Measurements from ENCODE around the gene VTI1A. TPM values are rescaled to one million over a fixed set of nuclear protein-coding genes. Genes with fewer than 3 reads are reported as not detected.

Gene VTI1A
- total RNA-seq, 1 donor from 2014 or later: 34.6 TPM

DNA sequence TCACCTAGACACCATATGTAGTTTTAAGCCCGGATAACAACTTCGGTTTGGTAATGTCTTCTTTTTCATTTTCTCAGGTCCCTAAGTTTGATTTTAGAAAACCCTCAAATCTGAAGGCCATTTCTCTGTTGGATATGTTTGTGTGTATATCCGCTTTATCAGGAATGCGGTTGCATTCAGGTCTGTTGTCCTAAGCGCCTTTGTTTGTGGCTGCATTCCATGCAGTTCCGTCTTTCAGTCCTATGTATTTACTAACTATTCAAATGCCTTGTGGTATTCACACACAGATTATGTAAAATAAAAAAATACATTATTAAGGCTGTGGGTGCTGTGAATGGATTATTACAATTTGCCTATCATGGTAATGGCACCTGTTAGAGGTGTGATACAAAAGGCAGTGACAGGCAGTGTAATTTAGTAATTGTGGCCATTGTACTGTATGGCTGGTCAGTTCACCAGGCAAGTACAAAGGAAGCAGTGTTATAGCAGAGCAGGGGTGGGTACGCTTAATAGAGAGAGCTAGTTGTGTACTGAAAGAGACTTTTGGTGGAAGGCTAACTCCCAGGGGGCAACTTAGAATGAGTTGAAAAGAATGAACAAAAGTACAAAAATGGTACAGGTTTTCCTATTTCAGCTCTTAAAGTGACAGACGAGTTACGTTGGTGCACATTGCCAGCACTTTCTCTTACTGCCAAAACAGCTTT is 136.4 kb downstream of the VTI1A start:
- H3K4me3 Mint-ChIP-seq: no peak overlapping the region
- H3K36me3 Mint-ChIP-seq: no peaks in the 10 kb centered on the region
- no peak for DNase-seq (ENCODE audit: low spot score in 2 of 2, unreplicated experiment in 2 of 2)
- H3K27ac Mint-ChIP-seq: no peak overlapping the region
- TF ChIP-seq, protein P1, sequence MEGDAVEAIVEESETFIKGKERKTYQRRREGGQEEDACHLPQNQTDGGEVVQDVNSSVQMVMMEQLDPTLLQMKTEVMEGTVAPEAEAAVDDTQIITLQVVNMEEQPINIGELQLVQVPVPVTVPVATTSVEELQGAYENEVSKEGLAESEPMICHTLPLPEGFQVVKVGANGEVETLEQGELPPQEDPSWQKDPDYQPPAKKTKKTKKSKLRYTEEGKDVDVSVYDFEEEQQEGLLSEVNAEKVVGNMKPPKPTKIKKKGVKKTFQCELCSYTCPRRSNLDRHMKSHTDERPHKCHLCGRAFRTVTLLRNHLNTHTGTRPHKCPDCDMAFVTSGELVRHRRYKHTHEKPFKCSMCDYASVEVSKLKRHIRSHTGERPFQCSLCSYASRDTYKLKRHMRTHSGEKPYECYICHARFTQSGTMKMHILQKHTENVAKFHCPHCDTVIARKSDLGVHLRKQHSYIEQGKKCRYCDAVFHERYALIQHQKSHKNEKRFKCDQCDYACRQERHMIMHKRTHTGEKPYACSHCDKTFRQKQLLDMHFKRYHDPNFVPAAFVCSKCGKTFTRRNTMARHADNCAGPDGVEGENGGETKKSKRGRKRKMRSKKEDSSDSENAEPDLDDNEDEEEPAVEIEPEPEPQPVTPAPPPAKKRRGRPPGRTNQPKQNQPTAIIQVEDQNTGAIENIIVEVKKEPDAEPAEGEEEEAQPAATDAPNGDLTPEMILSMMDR (IDR thresholded peaks at IDR 0.05; ENCODE audit: unreplicated experiment): no peak
- no peaks in the 10 kb centered on the region for H3K27me3 Mint-ChIP-seq (ENCODE audit: low read depth)
- no peaks in the 10 kb centered on the region for H3K9me3 Mint-ChIP-seq
- H3K4me1 Mint-ChIP-seq: peaks cover 29% of the 10 kb centered on the region

DNA sequence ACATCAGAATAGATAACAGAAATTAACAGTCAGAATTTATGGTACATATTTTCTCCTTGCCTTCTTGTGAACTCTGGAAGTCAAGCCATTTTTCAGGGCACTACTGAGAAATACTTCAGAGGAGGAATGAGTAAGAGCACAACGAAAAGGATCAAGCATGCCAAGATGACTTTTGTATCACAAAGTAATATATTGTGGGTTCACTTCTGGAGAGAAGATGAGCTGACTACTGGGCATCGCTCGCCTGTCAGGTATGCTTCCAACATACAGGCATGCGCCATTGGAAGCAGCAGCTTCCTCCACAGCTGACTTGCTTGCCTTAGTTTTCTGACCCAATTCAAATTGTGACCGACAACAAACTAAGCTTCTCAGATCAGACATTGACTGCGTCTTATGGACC is 137.3 kb downstream of the VTI1A start:
- H3K27me3 Mint-ChIP-seq (ENCODE audit: low read depth): no peaks in the 10 kb centered on the region
- no peak for DNase-seq (ENCODE audit: low spot score in 2 of 2, unreplicated experiment in 2 of 2)
- peaks cover 38% of the 10 kb centered on the region for H3K4me1 Mint-ChIP-seq
- H3K36me3 Mint-ChIP-seq: no peaks in the 10 kb centered on the region
- H3K27ac Mint-ChIP-seq: no peak overlapping the region
- no peak overlapping the region for H3K4me3 Mint-ChIP-seq
- TF ChIP-seq, protein P1 (IDR thresholded peaks at IDR 0.05; ENCODE audit: unreplicated experiment): no peak
- no peaks in the 10 kb centered on the region for H3K9me3 Mint-ChIP-seq

DNA sequence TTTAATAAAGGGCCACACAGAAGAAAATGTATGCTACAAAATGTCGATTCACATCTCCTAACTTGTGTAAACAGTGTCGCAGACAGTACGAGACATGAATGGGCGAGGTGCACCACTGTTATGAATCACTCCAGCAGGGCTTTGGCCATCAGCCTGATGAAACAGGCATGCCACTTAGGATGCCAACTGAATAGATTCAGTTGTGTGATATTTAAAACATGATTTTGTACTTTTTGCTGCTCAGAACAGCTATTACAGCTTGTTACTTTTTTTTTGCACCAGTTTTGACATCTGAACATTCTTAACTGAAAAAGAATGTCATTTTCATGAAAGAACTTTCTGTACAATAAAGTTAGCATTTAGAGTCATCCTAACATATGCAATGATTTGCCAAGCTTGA is 138.1 kb downstream of the VTI1A start:
- Mint-ChIP-seq H3K4me1 (peaks cover 40% of the 10 kb centered on the region), H3K36me3 (no peaks in the 10 kb centered on the region), H3K9me3 (no peaks in the 10 kb centered on the region), H3K4me3 (no peak overlapping the region), H3K27me3 (ENCODE audit: low read depth) (no peaks in the 10 kb centered on the region), H3K27ac (no peak overlapping the region)
- TF ChIP-seq, protein P1 (IDR thresholded peaks at IDR 0.05; ENCODE audit: unreplicated experiment): no peak
- no peak for DNase-seq (ENCODE audit: low spot score in 2 of 2, unreplicated experiment in 2 of 2)

DNA sequence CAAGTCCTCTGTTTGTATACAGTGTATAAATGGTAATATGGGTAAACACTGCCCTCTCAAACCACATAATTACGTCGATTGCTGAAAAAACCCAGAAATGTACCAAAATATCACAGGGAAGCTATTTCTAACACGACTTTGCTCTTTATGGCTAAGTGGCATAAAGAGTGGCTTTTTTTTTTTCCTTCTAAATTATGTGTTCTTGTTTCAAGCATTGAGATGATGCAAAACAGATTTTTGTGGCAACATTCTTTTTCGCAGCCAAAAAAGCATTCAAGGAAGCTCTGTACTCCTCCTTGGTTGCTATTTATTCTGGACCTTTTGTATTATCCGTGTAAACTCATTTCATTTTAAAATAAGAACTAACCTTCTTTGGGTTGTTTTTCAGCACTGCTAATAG is 138.9 kb downstream of the VTI1A start:
- TF ChIP-seq, protein P1 (IDR thresholded peaks at IDR 0.05; ENCODE audit: unreplicated experiment): no peak

DNA sequence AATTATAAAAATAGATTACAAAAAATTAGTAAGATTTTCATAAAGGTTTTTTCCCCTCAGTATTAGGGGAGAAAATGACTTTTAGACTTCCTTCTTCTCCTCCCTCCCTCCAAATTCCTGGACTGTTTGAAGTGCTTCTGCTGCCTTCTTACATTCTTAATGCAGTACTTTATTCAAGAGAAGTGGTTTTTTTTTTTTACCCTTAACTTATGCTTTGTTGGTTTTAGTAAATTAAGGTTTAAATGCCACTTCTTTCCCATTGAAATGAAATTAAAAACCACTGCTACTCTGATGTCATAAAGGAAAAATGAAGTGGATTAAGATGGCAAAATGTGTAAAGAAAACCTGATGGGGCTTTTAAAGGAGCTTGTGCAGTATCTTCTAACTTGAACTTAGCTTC is 140.7 kb downstream of the VTI1A start:
- peaks cover 40% of the 10 kb centered on the region for H3K4me1 Mint-ChIP-seq
- no peak overlapping the region for H3K4me3 Mint-ChIP-seq

More for the DNA sequence above, 138.9 kb downstream of the VTI1A start:
- no peaks in the 10 kb centered on the region for H3K36me3 Mint-ChIP-seq
- H3K27me3 Mint-ChIP-seq (ENCODE audit: low read depth): no peaks in the 10 kb centered on the region
- DNase-seq (ENCODE audit: low spot score in 2 of 2, unreplicated experiment in 2 of 2): no peak
- no peak overlapping the region for H3K4me3 Mint-ChIP-seq
- H3K27ac Mint-ChIP-seq: no peak overlapping the region
- H3K9me3 Mint-ChIP-seq: no peaks in the 10 kb centered on the region
- H3K4me1 Mint-ChIP-seq: peaks cover 40% of the 10 kb centered on the region

More for the DNA sequence above, 140.7 kb downstream of the VTI1A start:
- no peaks in the 10 kb centered on the region for H3K36me3 Mint-ChIP-seq
- no peaks in the 10 kb centered on the region for H3K27me3 Mint-ChIP-seq (ENCODE audit: low read depth)
- peak overlapping the region; percentile 81 for H3K27ac Mint-ChIP-seq
- no peaks in the 10 kb centered on the region for H3K9me3 Mint-ChIP-seq
- no peak for DNase-seq (ENCODE audit: low spot score in 2 of 2, unreplicated experiment in 2 of 2)
- TF ChIP-seq, protein P1 (IDR thresholded peaks at IDR 0.05; ENCODE audit: unreplicated experiment): no peak
